Superior temporal gyrus (tissue), 1 donor: ENCODE measurements around the gene ZBTB47.

Experiments
- DNase-seq: peaks from one replicate; pipeline ENCODE4 v3.0.0-alpha.2; 2016; ENCODE audit errors: extremely low spot score

The ZBTB47 gene

DNA sequence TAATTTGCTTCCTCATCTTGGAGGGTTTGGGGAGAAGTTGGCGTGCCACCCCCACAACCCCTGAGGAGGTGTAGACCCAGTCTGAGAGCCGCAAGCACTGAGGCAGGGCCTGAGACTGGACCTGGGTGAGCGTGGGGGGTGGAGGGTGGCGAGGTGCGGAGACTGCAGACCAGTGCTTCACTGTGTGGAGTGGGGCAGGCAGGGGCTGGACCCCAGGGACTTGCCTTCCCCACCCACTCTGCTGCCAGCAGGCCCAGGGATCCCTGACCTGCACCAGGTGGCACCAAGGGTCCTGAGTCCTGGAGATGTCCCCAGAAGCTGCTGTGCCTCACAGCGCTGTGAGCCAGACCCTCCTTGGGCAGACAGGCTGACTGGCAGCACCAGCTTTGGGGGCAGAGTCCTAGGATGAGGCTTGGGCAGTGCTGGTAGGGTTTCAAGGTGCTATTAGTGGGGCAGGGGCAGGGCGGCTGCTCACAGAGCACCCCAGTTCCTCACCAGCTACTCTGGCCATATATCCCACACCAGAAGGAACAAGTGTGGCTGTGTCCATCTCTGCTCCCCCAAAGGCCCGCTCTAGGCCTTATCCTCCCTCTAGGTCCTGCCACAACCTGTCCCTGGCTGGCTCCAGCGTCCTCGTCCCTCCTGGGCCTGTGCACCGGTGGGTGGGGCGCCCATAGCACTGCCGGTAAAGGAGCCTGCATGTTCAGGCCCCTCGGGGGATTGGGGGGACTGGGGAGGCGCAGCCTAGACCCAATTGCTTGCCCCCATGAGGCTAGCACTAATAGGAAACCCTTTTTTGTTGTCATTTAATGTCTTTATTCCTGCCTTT is 11.8 kb downstream of the ZBTB47 start:
- no peak for DNase-seq

DNA sequence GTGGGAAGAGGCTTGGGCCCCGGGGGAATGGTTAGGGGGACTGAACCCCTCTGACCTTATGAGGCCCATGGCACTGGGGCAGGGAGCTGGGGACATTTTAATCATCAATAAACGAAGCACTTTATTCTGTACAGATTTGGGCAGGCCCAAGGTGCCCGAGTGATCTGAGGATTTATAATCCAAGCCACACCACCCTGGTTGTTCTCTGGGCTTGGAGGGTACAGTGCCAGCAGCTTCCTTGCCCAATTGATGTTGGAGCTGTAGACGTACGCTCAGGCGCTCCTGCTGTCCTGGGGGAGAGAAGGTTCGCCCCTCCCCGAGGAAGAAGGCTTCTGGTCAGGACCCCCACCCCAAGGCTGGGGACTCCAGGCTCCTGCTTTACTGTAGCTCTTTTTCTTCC is 12.5 kb downstream of the ZBTB47 start:
- no peak for DNase-seq

DNA sequence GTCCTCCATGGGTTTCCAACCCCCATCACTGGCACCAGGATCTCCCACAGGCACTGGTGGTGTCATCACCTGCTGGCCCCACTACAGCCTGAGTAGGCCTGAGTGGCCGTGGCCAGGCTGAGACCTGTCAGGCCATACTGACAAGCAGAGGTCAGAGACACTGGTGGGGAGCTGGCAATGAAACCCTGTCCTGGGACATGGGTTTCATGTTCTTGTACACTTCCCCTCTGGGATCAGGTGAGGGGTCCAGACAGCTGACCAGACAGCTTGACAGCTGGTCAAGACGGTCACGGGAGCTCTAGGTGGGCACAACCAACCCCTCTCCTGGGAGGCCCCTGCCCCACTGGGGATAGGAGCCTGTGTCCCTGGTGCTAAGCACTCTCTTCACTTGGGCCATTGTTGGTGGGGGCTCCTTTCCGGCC is 13.1 kb downstream of the ZBTB47 start:
- DNase-seq, result no peak

DNA sequence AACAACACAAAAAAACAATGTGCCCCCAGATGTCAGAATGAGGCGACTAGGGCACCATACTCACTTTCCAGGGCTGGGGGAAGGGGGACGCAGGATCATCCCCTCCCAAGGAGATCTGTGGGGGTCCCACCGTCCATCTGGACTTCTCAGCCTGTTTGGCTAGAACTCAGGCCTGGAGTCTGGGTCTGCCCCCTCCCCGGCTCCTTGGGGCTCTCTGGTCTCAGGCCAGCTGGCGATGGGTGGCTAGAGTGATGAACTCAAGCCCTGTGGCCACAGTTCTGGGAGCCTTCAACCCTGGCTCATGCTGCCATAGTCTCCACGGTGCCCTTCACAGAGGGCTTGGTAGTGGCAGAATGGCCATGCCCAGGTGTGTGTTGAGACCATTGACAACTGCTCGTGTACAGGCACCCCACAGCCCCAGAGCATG is 13.6 kb downstream of the ZBTB47 start:
- no peak for DNase-seq

DNA sequence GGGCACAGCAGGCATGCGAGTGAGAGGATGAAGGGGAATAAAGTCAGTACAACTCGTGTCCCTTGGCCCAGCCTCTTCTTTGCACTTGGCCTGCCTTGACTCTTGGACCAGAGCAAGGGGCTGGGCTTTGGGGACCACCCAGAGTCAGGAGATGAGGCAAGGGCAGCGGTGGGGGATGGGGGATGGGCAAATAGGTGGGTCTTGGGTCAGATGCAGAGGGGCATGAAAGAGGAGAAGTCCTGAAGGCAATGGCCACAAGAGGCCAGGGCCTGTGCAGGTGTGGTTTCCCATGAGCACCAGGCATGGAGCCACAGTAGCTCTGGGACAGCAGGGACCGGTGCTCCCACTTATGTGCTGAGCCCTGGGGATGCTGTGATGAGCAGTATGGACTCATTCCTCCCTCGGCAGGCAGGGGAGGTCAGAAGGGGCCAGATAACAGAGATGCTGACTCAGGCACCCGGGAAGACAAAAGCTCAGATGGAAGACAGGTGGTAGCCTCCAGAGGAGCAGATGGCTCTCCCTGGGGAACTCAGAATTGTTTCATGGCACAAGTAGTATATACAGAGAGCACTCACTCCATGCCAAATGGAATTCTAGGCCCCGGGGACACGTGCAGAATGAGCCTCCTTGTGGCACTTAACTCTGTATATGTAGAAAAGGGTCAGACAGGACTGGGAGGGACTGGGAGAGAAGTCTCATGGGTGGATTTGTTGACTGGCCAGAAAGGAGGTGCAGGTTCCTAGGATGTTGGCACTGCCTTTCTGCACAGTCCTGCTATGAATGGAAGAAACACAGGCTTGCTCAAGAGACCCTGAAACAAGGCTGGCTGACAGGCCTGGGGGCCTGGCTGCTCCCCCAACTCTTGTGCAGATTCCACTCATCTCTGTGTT is 14.3 kb downstream of the ZBTB47 start:
- no peak for DNase-seq

DNA sequence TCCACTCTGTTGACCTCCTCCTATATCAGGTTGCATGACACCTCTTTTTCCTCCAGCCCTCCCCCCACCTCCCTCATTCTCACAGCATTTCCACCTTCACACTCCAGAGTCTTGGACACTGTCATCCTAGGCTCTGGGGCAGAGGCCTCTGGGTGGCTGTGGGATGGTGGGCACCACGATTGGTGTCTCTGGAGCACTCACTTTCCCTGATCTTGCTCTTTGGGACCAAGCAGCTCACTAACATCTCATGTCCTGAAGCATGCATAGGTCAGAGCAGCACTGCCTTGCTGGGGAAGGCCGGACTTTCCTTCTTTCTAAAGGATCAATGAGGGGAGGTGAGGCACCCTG is 14.9 kb downstream of the ZBTB47 start:
- no peak for DNase-seq

DNA sequence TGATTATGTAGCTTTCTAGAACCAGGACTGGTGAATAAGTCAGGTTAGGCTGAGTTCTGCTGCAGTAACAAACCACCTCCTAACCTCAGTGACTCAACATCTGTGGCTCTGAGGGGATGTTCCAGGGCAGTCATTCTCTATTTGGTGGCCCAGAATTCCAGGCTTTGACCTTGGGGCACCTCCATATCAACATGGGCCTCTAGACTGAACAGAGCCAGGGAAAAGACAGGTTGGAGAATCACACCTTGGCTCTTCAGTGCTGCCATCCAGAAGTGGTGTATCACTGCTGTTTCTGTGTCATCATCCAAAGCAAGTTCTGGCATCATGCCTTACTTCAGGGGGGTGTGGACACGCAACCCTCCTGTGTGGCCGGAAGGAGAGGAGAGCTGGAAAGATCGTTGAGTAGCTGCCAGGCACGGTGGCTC is 15.3 kb downstream of the ZBTB47 start:
- no peak for DNase-seq

DNA sequence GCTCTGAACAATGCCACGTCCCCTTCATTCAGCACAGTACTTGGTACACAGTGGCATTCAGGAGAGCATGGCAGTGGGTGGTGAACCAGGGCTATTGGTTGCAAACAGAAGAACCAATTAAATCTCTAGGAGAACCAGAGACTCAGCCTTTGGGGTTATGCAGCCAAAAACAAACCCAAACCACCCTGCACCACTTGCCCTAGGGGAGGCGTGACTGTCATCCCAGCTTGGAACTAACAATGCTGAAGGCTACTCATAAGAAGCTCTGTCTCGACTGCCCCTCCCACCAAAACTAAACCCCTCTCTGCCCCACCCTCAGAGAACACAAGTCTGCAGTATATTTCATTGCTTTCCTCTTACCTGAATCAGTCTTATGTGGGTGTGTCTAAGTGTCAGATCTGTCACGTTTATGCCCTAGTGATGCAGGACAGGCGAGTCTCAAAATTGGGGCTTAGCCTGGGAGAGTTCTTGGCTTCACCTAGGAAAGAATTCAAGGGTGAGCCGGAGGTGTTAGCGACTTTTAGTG is 16.6 kb downstream of the ZBTB47 start:
- DNase-seq, result no peak

DNA sequence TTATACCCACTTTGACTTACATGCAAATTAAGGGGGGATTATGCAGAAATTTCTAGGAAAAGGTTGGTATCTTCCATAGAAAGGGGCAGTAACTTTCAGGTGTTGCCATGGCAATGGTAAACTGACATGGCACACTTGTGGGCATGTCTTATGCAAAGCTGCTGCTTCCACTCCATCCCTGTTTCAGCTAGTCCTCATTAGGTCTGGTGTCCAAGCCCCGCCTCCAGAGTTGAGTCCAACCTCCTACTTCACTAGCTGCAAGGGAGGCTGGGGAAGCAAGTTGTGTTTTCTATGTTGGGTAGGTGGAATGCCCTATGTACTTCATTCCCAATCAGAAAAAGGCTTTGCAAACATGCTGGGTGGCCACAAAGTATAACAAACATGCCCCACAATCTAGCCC is 17.2 kb downstream of the ZBTB47 start:
- no peak for DNase-seq

DNA sequence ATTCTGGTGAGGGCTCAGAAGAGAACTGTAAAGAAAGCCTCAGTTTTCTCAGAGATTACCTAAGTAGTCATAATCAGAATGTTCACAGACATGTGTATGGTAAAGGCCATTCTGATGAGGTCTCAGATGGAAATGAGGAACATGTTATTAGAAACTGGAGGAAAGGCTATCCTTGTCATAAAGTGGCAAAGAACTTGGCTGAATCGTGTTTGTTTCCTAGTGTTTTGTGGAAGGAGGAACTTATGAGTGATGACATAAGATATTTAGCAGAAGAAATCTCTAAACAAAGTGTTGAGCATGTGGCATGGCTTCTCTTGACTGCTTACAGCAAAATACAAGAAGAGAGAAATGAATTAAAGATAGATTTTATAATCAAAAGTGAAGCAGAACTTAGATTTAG is 19.0 kb downstream of the ZBTB47 start:
- DNase-seq, result no peak

DNA sequence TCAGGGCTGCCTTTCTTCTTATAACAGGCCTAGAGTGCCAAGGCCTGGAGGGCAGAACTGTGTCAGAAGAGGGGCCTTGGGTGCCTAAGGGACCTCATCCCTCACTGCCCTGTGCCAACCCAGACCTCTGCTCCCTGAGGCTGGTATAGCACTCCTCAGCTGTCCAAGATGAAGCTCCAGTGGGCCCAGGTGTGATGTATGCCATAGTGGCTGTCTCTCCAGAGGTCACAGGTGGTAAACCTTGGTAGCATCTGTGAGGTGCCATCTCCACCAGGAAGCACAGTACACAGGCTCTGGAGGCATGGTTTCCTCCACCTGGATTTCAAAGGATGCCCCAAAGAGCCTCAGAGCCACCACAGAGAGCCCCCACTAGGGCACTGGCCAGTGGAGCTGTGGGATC is 19.6 kb downstream of the ZBTB47 start:
- no peak for DNase-seq

DNA sequence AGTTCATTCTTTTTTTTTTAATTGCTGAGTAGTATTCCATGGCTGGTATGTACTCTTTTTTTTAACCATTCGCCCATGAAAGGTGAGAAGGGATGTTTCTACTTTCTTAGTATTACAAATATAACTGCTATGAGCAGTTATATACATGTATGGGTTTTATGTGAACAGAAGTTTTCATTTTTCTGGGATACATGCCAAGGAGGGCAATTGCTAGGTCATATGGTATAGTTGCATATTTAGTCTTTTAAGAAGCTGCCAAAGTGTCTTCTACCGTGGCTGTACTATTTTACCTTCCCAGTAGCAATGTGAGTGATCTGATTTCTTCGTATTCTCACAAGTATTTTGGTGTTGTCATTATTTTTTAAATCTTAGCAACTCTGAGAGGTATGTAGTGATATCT is 20.6 kb downstream of the ZBTB47 start:
- DNase-seq, result no peak

DNA sequence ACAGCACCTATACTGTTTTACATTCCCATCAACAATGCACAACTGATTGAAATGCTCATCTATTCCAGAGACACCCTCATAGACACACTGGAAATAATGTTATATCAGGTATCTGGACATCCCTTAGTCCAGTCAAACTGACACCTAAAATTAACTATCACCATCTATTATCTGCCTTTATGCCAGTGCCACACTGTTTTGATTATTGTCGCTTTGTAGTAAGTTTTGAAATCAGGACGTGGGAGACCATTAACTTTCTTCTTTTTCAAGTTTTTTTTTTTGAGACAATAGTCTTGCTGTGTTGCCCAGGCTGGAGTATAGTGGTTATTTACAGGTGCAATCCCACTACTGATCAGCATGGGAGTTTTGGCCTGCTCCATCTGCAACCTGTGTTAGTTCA is 22.4 kb downstream of the ZBTB47 start:
- DNase-seq, result no peak

DNA sequence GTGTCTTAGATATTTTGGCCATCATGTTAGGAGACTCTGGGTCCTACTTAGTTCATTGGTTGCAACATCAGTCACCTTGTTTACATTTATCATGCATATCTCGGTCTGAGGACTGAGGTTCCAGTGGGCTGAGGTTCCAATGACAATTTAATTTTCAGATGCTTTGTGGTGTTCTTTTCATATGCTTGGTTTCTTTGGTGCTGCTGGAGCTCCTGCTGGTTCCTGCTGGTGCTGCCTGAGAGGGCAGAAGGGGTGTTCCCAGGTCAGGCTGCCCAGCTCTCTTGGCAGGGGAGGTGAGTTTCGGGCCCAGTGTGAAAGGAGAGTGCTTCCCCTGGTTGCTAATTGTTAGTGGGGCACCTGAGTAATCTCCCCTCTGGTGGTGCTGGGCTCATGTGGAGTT is 24.9 kb downstream of the ZBTB47 start:
- DNase-seq, result no peak

DNA sequence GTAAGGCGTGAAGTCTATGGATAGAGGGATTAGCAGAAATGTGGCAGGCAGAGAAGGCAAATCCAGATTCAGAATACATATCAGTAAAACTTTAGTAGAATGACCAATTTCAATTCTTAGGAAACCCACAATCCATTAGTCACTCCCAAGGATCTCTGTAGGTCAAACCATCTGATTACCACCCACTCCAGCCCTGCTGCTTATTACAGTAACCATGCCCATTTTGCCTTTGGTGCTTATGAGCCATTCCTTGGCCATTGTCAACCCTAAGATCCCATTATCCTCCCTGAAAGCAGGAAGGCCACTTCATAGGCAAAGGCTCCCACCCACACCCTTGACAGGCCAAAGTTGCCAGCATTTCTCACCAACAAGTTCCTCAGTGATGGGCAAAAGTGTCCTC is 26.8 kb downstream of the ZBTB47 start:
- DNase-seq, result no peak

DNA sequence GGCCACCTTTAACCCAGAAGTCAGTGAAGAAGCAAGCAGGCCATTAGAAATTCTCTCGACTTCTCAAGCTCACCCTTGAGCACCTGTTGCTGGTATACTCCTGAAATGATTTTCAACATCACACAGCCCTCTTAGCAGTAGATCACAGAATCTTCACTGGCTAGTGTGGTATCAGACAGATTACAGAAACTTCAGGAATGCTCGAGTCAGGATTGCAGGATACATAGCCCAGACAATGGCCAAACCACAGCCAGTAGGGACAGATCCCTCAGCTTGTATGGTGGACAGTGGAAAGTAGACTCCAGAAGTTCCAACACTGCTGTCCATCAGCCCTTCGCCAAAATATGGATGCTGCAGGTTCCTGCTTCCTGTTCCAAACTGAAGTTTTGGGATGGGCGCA is 27.3 kb downstream of the ZBTB47 start:
- no peak for DNase-seq

DNA sequence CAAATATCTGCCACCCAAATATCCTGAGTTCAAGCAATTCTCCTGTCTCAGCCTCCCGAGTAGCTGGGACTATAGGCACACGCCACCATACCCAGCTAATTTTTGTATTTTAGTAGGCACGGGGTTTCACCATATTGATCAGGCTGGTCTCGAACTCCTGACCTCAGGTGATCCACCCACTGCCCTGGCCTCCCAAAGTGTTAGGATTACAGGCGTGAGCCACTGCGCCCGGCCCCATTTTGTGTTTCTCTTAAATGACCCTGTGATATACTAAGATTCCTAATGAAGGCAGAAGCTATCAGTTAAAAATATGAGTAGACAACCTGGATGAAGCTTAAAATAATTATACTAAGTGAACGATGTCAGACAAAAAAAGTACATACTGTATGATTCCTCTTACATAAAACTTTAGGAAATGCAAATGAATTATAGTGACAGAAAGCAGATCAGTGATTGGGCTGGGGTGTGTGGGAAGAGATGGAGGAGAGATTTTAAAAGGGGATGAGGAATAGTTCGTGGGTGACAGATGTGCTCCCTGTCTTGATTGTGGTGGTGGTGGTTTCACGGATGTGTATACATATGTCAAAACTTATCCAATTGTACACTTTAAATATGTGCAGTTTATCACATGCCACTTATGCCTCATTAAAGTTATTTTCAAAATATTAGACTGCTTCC is 28.0 kb downstream of the ZBTB47 start:
- DNase-seq, result no peak

DNA sequence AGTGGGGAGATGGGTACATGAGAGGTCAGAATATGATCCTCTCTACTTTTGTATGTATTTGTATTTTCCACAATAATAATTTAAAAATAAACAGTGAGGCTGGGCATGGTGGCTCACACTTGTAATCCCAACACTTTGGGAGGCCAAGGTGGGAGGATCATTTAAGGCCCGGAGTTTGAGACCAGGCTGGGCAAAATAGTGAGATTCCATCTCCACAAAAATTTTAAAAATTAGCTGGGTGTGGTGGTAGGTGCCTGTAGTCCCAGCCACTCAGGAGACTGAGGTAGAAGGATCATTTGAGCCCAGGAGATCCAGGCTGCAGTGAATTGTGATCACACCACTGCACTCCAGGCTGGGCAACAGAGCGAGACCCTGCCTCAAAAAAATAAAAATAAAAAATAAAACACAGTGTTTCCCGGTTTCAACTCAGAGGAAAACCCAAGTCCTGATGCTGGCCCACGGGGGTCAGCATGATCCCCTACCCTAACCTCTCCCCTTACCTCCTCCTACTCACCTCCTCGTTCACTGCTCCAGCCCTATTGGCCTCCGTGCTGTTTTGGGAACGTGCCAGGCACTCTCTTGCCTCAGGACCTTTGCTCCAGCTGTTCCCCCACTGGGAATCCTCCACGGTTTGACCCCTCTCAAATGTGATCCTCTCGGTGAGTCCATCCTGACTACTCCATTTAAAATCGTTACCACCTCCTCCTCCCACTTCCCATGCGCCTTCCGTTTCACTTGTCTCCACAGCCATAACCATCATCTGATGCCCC is 29.0 kb downstream of the ZBTB47 start:
- DNase-seq, result no peak

DNA sequence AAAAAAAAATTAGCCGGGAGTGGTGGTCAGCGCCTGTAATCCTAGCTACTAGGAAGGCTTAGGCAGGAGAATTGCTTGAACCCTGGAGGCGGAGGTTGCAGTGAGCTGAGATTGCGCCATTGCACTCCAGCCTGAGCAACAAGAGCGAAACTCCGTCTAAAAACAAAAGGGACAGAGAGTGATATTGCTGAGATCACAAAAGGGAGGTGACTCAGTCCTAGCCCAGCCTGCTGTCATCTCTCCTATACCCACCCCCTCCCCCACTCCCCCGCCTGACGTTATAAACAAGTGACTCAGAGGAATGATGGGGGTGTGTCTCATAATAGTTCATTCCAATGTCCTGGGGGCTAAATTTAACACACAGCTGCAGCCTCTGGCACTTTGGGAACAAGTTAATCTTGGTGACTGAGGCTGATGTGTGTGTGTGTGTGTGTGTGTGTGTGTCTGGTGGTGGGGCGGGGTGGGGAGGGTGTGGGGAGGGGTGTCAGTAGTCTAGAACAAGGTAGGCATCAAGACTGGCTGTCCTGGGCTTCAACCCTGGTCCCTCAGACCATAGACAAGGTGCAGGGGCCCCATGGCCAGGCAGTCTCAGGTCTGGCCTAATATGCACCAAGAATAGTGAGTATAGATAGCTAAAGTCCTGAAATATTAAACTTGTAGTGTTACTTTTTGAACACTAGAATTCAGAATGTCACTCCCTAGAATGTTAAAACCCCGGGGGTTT is 30.5 kb downstream of the ZBTB47 start:
- DNase-seq, result peak; percentile 81

DNA sequence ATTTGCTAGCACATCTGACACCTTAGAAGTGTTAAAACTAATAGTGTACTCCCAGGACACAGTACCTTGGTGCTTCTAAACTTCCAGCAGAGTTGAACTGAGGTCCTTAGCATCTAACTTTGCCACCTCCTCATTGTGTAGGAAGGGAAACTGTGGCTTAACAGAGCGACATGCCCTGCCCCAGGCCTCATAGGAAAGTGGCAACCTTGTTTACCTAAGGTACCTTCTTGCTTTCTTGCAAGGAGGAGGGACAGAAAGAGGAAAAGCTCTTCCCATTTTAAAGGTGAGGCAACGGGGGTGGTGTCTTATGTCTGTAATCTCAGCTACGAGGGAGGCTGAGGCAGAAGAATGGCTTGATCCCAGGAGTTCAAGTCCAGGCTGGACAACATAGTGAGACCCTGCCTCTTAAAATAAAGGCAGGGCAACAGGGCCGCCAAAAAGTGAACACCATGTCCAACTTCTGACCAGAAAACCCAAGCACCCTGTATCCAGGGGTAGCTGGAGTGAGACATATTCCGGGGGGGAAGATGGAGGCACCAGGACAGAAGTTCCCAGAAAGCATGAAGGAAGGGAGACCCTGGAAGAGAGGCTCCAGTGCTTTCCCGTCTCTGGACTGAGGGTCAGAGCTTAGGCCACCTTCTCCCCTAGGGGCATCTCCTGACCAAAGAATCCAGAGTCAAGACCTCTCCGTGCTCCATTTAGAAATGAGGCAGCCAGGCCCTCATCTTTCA is 31.3 kb downstream of the ZBTB47 start:
- DNase-seq, result no peak
